ENCODE results near the gene HNRNPH1. TPM values are rescaled to one million over a fixed set of nuclear protein-coding genes. Genes with fewer than 3 reads are reported as not detected.

HNRNPH1 gene
- total and polyA plus RNA-seq, 4 donors = 185 to 1,791 (median 306) TPM

- DNase-seq (no peak), ATAC-seq (ENCODE audit: insufficient read depth, low FRiP score) (no peak)
- Histone ChIP-seq H3K4me1 (ENCODE audit: control insufficient read depth in 5 of 5, insufficient read depth in 5 of 5, low read length in 5 of 5) (no peaks in the 10 kb centered on the region), H3K36me3 (ENCODE audit: control insufficient read depth in 4 of 4, insufficient read depth in 4 of 4, low read length in 4 of 4) (peaks cover 14 to 19% (median 18%) of the 10 kb centered on the region in 4 donors), H3K4me3 (no peak overlapping the region), H3K27ac (ENCODE audit: low read depth in 1 of 2, low read length in 1 of 2) (no peak overlapping the region), H3K27me3 (ENCODE audit: control insufficient read depth in 3 of 3, insufficient read depth in 3 of 3, low read length in 2 of 3) (no peaks in the 10 kb centered on the region), H3K9ac (ENCODE audit: insufficient read depth in 1 of 2, low read length in 2 of 2) (no peak overlapping the region), H3K9me3 (ENCODE audit: control insufficient read depth in 4 of 4, insufficient read depth in 3 of 4, low read length in 3 of 4) (no peaks in the 10 kb centered on the region)
- WGBS, 2 donors = 97 to 98% methylated on average over 42 of the region's 42 CpGs
- TF ChIP-seq CTCF (IDR thresholded peaks at IDR 0.05; ENCODE audit: control extremely low read depth, extremely low read depth) = no peak
These were observed 46.0 kb downstream of the HNRNPH1 start for GRCh38 chr5:179577286-179577960.

GRCh38 chr5:179572386-179572785 lies 51.1 kb downstream of the HNRNPH1 start:
- H3K9ac ChIP-seq (ENCODE audit: insufficient read depth in 1 of 2, low read length in 2 of 2) = no peak overlapping the region
- no peaks in the 10 kb centered on the region for H3K4me1 ChIP-seq (ENCODE audit: control insufficient read depth in 5 of 5, insufficient read depth in 5 of 5, low read length in 5 of 5)
- H3K4me3 ChIP-seq = no peak overlapping the region
- no peak overlapping the region for H3K27ac ChIP-seq (ENCODE audit: low read depth in 1 of 2, low read length in 1 of 2)
- ATAC-seq (ENCODE audit: insufficient read depth, low FRiP score) (no peak), DNase-seq (no peak)
- no peaks in the 10 kb centered on the region for H3K9me3 ChIP-seq (ENCODE audit: control insufficient read depth in 4 of 4, insufficient read depth in 3 of 4, low read length in 3 of 4)
- TF ChIP-seq CTCF (IDR thresholded peaks at IDR 0.05; ENCODE audit: control extremely low read depth, extremely low read depth) = no peak
- no peaks in the 10 kb centered on the region for H3K27me3 ChIP-seq (ENCODE audit: control insufficient read depth in 3 of 3, insufficient read depth in 3 of 3, low read length in 2 of 3)
- WGBS, 2 donors = 93 to 95% methylated on average over 8 of the region's 8 CpGs
- H3K36me3 ChIP-seq (ENCODE audit: control insufficient read depth in 4 of 4, insufficient read depth in 4 of 4, low read length in 4 of 4) = peaks cover 22 to 29% (median 26%) of the 10 kb centered on the region in 4 donors

DNA sequence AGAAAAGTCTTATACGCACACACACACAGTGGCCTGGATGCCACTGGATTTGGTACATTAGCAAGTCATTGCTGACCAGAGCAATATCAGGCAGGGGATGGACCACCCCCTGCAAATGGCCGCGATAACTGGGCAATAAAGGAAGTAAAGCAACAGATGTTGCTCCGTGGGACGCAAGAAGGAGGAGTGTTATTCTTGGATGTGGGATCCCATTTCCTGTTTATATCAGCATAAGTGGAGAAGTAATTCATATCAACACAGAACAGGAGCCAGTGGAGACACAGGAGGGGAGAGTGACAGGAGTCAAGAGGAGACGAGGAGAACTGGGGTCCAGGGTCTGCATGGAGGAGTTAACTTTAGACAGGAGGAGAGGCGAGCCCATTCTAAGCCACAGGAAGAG lies 54.8 kb downstream of the HNRNPH1 start:
- Histone ChIP-seq H3K9ac (ENCODE audit: insufficient read depth in 1 of 2, low read length in 2 of 2) (no peak overlapping the region), H3K27me3 (ENCODE audit: control insufficient read depth in 3 of 3, insufficient read depth in 3 of 3, low read length in 2 of 3) (no peaks in the 10 kb centered on the region), H3K9me3 (ENCODE audit: control insufficient read depth in 4 of 4, insufficient read depth in 3 of 4, low read length in 3 of 4) (no peaks in the 10 kb centered on the region), H3K36me3 (ENCODE audit: control insufficient read depth in 4 of 4, insufficient read depth in 4 of 4, low read length in 4 of 4) (peaks cover 21 to 35% (median 24%) of the 10 kb centered on the region in 4 donors), H3K4me1 (ENCODE audit: control insufficient read depth in 5 of 5, insufficient read depth in 5 of 5, low read length in 5 of 5) (no peaks in the 10 kb centered on the region), H3K27ac (ENCODE audit: low read depth in 1 of 2, low read length in 1 of 2) (no peak overlapping the region), H3K4me3 (no peak overlapping the region)
- TF ChIP-seq CTCF (IDR thresholded peaks at IDR 0.05; ENCODE audit: control extremely low read depth, extremely low read depth) = no peak
- DNase-seq (peak in 2 of 3 donors; percentile 33 to 72), ATAC-seq (ENCODE audit: insufficient read depth, low FRiP score) (no peak)
- WGBS, 2 donors = 23 to 42% methylated on average over 7 of the region's 7 CpGs

- no peak overlapping the region for H3K4me3 ChIP-seq
- TF ChIP-seq CTCF (IDR thresholded peaks at IDR 0.05; ENCODE audit: control extremely low read depth, extremely low read depth) = no peak
- H3K9me3 ChIP-seq (ENCODE audit: control insufficient read depth in 4 of 4, insufficient read depth in 3 of 4, low read length in 3 of 4) = no peaks in the 10 kb centered on the region
- H3K36me3 ChIP-seq (ENCODE audit: control insufficient read depth in 4 of 4, insufficient read depth in 4 of 4, low read length in 4 of 4) = peaks cover 16 to 35% (median 20%) of the 10 kb centered on the region in 4 donors
- ATAC-seq (ENCODE audit: insufficient read depth, low FRiP score) = no peak
- 46 to 73% methylated on average over 2 of the region's 2 CpGs for WGBS, 2 donors
- no peak overlapping the region for H3K27ac ChIP-seq (ENCODE audit: low read depth in 1 of 2, low read length in 1 of 2)
- DNase-seq = no peak
- H3K27me3 ChIP-seq (ENCODE audit: control insufficient read depth in 3 of 3, insufficient read depth in 3 of 3, low read length in 2 of 3) = no peaks in the 10 kb centered on the region
- H3K9ac ChIP-seq (ENCODE audit: insufficient read depth in 1 of 2, low read length in 2 of 2) = no peak overlapping the region
- H3K4me1 ChIP-seq (ENCODE audit: control insufficient read depth in 5 of 5, insufficient read depth in 5 of 5, low read length in 5 of 5) = peaks cover 0 to 5% (median 0%) of the 10 kb centered on the region in 5 donors
These were observed 58.9 kb downstream of the HNRNPH1 start for GRCh38 chr5:179564526-179564925.
